GM12892 (cell line): ENCODE results near the gene PRR36.

ENCODE experiments used
- POLR2A ChIP-seq: IDR thresholded peaks from 2 replicates; pipeline ENCODE4 v1.6.1; 2011; ENCODE audit warnings: low read depth, low read length, control low read depth
- POLR2AphosphoS5 ChIP-seq: IDR thresholded peaks from 2 replicates; pipeline ENCODE4 v1.6.1; 2011; ENCODE audit warnings: low read depth, low read length, control low read depth

DNA sequence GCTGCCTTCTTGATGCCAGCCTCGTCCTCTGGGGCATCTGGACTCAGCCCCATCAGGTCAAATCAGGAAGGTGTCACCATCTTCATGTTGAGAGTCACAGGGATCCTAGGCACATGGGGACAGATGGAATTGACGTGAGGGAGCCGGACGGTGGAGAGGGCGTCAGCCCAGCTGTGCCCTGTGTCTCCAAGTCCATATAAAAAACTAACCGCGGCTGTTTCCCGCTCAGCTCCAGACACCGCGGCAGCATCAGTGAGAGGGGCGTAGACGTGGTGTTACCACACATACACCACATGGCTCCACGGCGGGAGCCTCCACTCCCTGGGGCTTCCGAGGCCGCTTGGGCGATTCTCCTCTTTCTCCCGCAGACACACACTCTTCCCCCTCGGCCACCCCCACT lies 5.6 kb upstream of the PRR36 start:
- no peak for TF ChIP-seq POLR2A
- TF ChIP-seq POLR2AphosphoS5 = no peak
